NT2/D1 (cell line): ENCODE measurements around the gene INHA.

Experiments used
- SUZ12 ChIP-seq: IDR thresholded peaks from 2 replicates; pipeline ENCODE4 v1.6.1; 2011; ENCODE audit not compliant: insufficient read length, insufficient read depth; ENCODE audit errors: extremely low read depth
- YY1 ChIP-seq: IDR thresholded peaks from 2 replicates; pipeline ENCODE4 v1.6.1; 2011; ENCODE audit not compliant: insufficient read length, insufficient read depth
- ZNF274 ChIP-seq: IDR thresholded peaks from 2 replicates; pipeline ENCODE4 v1.6.1; 2011; ENCODE audit warnings: mild to moderate bottlenecking, low read depth, low read length

GRCh38 chr2:219556413-219556812, 15.7 kb upstream of the INHA start:
- TF ChIP-seq SUZ12 = no peak
- TF ChIP-seq YY1 = no peak
- TF ChIP-seq ZNF274 = no peak
